PC-3 (cell line): Measurements from ENCODE around the gene PPP1R8. TPM values are rescaled to one million over a fixed set of nuclear protein-coding genes. Genes with fewer than 3 reads are reported as not detected.

Experiments
- ATAC-seq: fragments of 200-7000 bp; cut with Tn5 transposase; 2 replicates; pipeline ENCODE4 v1.9.1; 2020; ENCODE audit warnings: mild to moderate bottlenecking, moderate library complexity
- BruUV-seq: library from RNA; stranded (reverse); fragments of 400-500 nt; replicated peaks from 2 replicates; lab custom pipeline; 2021; lab: Mats Ljungman, UMichigan
- CTCF ChIA-PET: fragments of 300-600 bp; sonication (Branson Sonifier 250); formaldehyde crosslinking; loops from one replicate; lab custom pipeline; 2022; ENCODE audit warnings: antibody characterized with exemption; lab: Charles Lee
- POLR2A ChIA-PET: fragments of 300-600 bp; sonication (Branson Sonifier 250); formaldehyde crosslinking; loops from one replicate; lab custom pipeline; 2022; ENCODE audit warnings: antibody characterized with exemption; ENCODE audit not compliant: unreplicated experiment; lab: Charles Lee
- DNase-seq: peaks from one replicate; pipeline ENCODE4 v3.0.0-alpha.2; 2015
- H2AFZ ChIP-seq: fragments of 300-600 bp; sonication (generic); 2 replicates; pipeline ENCODE4 v1.6.0; 2016; ENCODE audit warnings: antibody characterized with exemption, low read length
- H3F3A ChIP-seq: fragments of 300-600 bp; sonication (generic); one replicate; pipeline ENCODE4 v1.6.0; 2017; ENCODE audit warnings: antibody characterized with exemption, low read length, control low read depth, mild to moderate bottlenecking; ENCODE audit not compliant: unreplicated experiment
- H3K27ac ChIP-seq: fragments of 300-600 bp; sonication (generic); 2 replicates; pipeline ENCODE4 v1.5.1; 2016; ENCODE audit warnings: mild to moderate bottlenecking, low read length
- H3K27me3 ChIP-seq: fragments of 300-600 bp; sonication (generic); 2 replicates; pipeline ENCODE4 v1.6.1; 2016; ENCODE audit warnings: low read length, mixed read lengths
- H3K36me3 ChIP-seq: fragments of 300-600 bp; sonication (generic); 2 replicates; pipeline ENCODE4 v1.6.1; 2016; ENCODE audit warnings: low read depth, mixed run types, low read length, mixed read lengths
- H3K4me1 ChIP-seq: fragments of 300-600 bp; sonication (generic); 2 replicates; pipeline ENCODE4 v1.5.1; 2016; ENCODE audit warnings: low read length; ENCODE audit not compliant: insufficient read depth
- H3K4me2 ChIP-seq: fragments of 300-600 bp; sonication (generic); 2 replicates; pipeline ENCODE4 v1.6.0; 2016; ENCODE audit warnings: low read length
- H3K4me3 ChIP-seq: fragments of 300-600 bp; sonication (generic); 2 replicates; pipeline ENCODE4 v1.5.1; 2016; ENCODE audit warnings: mild to moderate bottlenecking, low read length, mixed read lengths
- H3K79me2 ChIP-seq: fragments of 300-600 bp; sonication (generic); 2 replicates; pipeline ENCODE4 v1.6.1; 2017; ENCODE audit warnings: low read length, mixed read lengths
- H3K9ac ChIP-seq: fragments of 300-600 bp; sonication (generic); 2 replicates; pipeline ENCODE4 v1.6.0; 2016; ENCODE audit warnings: mild to moderate bottlenecking, low read length
- H3K9me2 ChIP-seq: fragments of 300-600 bp; sonication (generic); replicated peaks from 2 replicates; pipeline ENCODE4 v1.6.1; 2016; ENCODE audit warnings: mixed run types, low read length, mixed read lengths
- H3K9me3 ChIP-seq: fragments of 300-600 bp; sonication (generic); 2 replicates; pipeline ENCODE4 v1.6.1; 2016; ENCODE audit warnings: low read length, mixed read lengths
- H4K20me1 ChIP-seq: fragments of 300-600 bp; sonication (generic); 2 replicates; pipeline ENCODE4 v1.6.1; 2016; ENCODE audit warnings: low read length, mixed read lengths
- EZH2 ChIP-seq: fragments of 300-600 bp; sonication (generic); IDR thresholded peaks from one replicate; pipeline ENCODE4 v1.6.1; 2017; ENCODE audit warnings: antibody characterized with exemption, mild to moderate bottlenecking, low read length; ENCODE audit not compliant: unreplicated experiment
- EZH2phosphoT487 ChIP-seq: fragments of 300-600 bp; sonication (generic); IDR thresholded peaks from 2 replicates; pipeline ENCODE4 v1.6.1; 2018; ENCODE audit warnings: mild to moderate bottlenecking, antibody characterized with exemption, low read length, borderline replicate concordance
- intact Hi-C: fragments of 100-400 bp; cut with micrococcal nuclease; formaldehyde crosslinking; loops from 2 replicates; pipeline ENCODE4 v1.9.0; 2023
- total RNA-seq: library from RNA; depleted of rRNA; stranded (reverse); fragments of >200 nt; gene quantifications from 2 replicates; pipeline ENCODE4 v1.2.3, GENCODE V29; 2014
- TF ChIP-seq, protein P1 (sequence below): fragments of 300-600 bp; sonication (generic); conservative IDR thresholded peaks from 2 replicates; pipeline ENCODE4 v1.5.1; 2017; ENCODE audit warnings: antibody characterized with exemption, low read depth, mild to moderate bottlenecking, low read length

The PPP1R8 gene
- total RNA-seq, 1 experiment from 2014 or later: 85.0 TPM

DNA sequence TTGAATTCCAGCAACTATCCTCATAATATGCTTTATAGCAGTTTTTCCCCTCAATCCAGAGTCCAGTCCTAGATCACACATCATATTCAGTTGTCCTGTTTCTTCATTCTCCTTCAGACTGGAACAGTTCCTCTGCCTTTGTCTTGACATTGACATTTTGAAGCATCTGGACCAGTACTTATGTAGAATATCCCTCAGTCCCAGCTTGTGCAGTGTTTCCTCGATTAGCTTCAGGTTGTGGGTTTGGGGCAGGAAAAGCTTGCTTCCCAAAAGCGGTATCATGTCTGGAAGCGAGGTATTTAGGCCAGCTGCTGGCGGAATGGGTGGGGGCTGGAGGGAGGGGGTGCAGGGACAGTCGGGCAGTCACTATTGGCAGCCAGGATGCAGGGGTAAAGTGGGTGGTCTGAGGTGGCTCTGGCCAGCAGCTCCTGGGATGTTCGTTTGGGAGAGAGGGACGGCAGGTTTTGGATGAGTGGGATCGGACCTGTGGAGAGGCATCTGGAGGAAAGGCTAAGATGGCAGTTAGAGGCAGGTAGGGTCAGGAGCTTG, 48.3 kb downstream of the PPP1R8 start:
- H3K4me3 ChIP-seq: no peak overlapping the region
- no peaks in the 10 kb centered on the region for H3K9me3 ChIP-seq
- ATAC-seq: no peak
- no peaks in the 10 kb centered on the region for H3F3A ChIP-seq
- intact Hi-C loops: no loop called here
- TF ChIP-seq EZH2phosphoT487 (no peak), EZH2 (no peak)
- TF ChIP-seq, protein P1, sequence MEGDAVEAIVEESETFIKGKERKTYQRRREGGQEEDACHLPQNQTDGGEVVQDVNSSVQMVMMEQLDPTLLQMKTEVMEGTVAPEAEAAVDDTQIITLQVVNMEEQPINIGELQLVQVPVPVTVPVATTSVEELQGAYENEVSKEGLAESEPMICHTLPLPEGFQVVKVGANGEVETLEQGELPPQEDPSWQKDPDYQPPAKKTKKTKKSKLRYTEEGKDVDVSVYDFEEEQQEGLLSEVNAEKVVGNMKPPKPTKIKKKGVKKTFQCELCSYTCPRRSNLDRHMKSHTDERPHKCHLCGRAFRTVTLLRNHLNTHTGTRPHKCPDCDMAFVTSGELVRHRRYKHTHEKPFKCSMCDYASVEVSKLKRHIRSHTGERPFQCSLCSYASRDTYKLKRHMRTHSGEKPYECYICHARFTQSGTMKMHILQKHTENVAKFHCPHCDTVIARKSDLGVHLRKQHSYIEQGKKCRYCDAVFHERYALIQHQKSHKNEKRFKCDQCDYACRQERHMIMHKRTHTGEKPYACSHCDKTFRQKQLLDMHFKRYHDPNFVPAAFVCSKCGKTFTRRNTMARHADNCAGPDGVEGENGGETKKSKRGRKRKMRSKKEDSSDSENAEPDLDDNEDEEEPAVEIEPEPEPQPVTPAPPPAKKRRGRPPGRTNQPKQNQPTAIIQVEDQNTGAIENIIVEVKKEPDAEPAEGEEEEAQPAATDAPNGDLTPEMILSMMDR: no peak
- no peaks in the 10 kb centered on the region for H3K79me2 ChIP-seq
- POLR2A ChIA-PET: no interaction called here
- H2AFZ ChIP-seq: no peak overlapping the region
- H3K9me2 ChIP-seq: no peaks in the 10 kb centered on the region
- H3K27me3 ChIP-seq: no peaks in the 10 kb centered on the region
- H3K36me3 ChIP-seq: no peaks in the 10 kb centered on the region
- H3K9ac ChIP-seq: no peak overlapping the region
- no TSS peak for BruUV-seq
- no peaks in the 10 kb centered on the region for H4K20me1 ChIP-seq
- no peak for DNase-seq
- H3K4me2 ChIP-seq: no peak overlapping the region
- H3K27ac ChIP-seq: no peak overlapping the region
- CTCF ChIA-PET: no interaction called here
- H3K4me1 ChIP-seq: peaks cover 12% of the 10 kb centered on the region

DNA sequence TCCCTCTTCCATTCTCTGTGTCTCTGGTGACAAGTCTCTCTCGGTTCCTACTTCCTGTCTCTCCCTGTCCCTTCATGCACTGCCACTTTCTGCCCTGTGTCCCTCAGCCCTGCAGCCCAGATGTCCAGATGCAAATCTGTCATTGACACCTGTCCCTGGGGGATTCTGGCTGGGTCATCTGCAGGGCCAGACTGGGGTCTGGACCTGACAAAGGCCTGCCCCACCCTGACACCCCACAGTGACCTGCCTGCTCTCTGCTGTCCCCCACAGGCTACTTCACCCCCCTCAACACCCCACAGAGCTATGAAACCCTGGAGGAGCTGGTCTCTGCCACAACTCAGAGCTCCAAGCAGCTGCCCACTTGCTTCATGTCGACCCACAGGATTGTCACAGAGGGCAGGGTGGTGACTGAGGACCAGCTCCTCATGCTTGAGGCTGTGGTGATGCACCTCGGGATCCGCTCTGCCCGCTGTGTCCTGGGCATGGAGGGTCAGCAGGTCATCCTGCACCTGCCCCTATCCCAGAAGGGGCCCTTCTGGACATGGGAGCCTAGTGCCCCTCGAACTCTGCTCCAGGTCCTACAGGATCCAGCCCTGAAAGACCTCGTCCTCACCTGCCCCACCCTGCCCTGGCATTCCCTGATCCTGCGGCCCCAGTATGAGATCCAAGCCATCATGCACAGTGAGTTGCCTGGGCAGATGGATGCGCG, 48.9 kb downstream of the PPP1R8 start:
- CTCF ChIA-PET: no interaction called here

DNA sequence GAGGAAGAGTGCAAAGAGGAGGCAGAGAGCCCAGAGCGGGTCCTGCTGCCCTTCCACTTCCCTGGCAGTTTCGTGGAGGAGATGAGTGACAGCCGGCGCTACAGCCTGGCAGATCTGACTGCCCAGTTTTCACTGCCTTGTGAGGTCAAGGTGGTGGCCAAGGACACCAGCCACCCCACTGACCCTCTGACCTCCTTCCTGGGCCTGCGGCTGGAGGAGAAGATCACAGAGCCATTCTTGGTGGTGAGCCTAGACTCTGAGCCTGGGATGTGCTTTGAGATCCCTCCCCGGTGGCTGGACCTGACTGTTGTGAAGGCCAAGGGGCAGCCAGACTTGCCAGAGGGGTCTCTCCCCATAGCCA, 51.9 kb downstream of the PPP1R8 start:
- no peaks in the 10 kb centered on the region for H3K79me2 ChIP-seq
- DNase-seq (no peak), ATAC-seq (no peak)
- H3K4me1 ChIP-seq: no peaks in the 10 kb centered on the region
- H3K27me3 ChIP-seq: no peaks in the 10 kb centered on the region
- intact Hi-C loops: no loop called here
- H3K36me3 ChIP-seq: no peaks in the 10 kb centered on the region
- no peaks in the 10 kb centered on the region for H4K20me1 ChIP-seq
- no peak overlapping the region for H2AFZ ChIP-seq
- H3F3A ChIP-seq: no peaks in the 10 kb centered on the region
- no peak overlapping the region for H3K9ac ChIP-seq
- BruUV-seq: no TSS peak
- H3K4me3 ChIP-seq: no peak overlapping the region
- TF ChIP-seq, protein P1: no peak
- TF ChIP-seq EZH2: no peak
- TF ChIP-seq EZH2phosphoT487: no peak
- H3K27ac ChIP-seq: no peak overlapping the region
- H3K9me3 ChIP-seq: no peaks in the 10 kb centered on the region
- no peak overlapping the region for H3K4me2 ChIP-seq
- H3K9me2 ChIP-seq: no peaks in the 10 kb centered on the region
- CTCF ChIA-PET: no interaction called here
- POLR2A ChIA-PET: no interaction called here

More for the DNA sequence above, 48.9 kb downstream of the PPP1R8 start:
- no peak overlapping the region for H3K9ac ChIP-seq
- POLR2A ChIA-PET: no interaction called here
- no peaks in the 10 kb centered on the region for H3K9me3 ChIP-seq
- no peaks in the 10 kb centered on the region for H4K20me1 ChIP-seq
- BruUV-seq: no TSS peak
- H3K27me3 ChIP-seq: no peaks in the 10 kb centered on the region
- DNase-seq: no peak
- no peaks in the 10 kb centered on the region for H3F3A ChIP-seq
- H3K4me3 ChIP-seq: no peak overlapping the region
- no peak overlapping the region for H2AFZ ChIP-seq
- H3K27ac ChIP-seq: no peak overlapping the region
- no peaks in the 10 kb centered on the region for H3K36me3 ChIP-seq
- H3K9me2 ChIP-seq: no peaks in the 10 kb centered on the region
- no peaks in the 10 kb centered on the region for H3K79me2 ChIP-seq
- H3K4me1 ChIP-seq: peaks cover 11% of the 10 kb centered on the region
- no peak for TF ChIP-seq EZH2
- TF ChIP-seq, protein P1: no peak
- no peak for TF ChIP-seq EZH2phosphoT487
- intact Hi-C loops: no loop called here
- ATAC-seq: no peak
- no peak overlapping the region for H3K4me2 ChIP-seq
